SU-DHL-6 (cell line): ENCODE results near the gene GRID2.

Experiments used
- CTCF ChIP-seq: fragments of 200-600 bp; sonication (generic); IDR thresholded peaks from one replicate; pipeline ENCODE4 v1.5.1; 2017; ENCODE audit warnings: antibody characterized with exemption, mild to moderate bottlenecking, low read length, moderate library complexity; ENCODE audit not compliant: insufficient read depth, poor library complexity, severe bottlenecking
- EZH2phosphoT487 ChIP-seq: fragments of 200-600 bp; sonication (generic), shearing (Covaris generic); conservative IDR thresholded peaks from 2 replicates; pipeline ENCODE4 v1.6.1; 2018; ENCODE audit warnings: mild to moderate bottlenecking, antibody characterized with exemption, low read length, moderate library complexity, mixed read lengths

GRCh38 chr4:93718233-93718632 lies 1414.5 kb downstream of the GRID2 start:
- TF ChIP-seq CTCF (no peak), EZH2phosphoT487 (no peak)
